Suprapubic skin (tissue), 4 donors: ENCODE data around the gene FAM53A.

Experiments used
- EP300 ChIP-seq: sonication (generic); formaldehyde crosslinking; IDR thresholded peaks from one replicate; pipeline ENCODE4 v1.6.1; 2017; ENCODE audit warnings: antibody characterized with exemption
- POLR2AphosphoS5 ChIP-seq, 3 donors: sonication (generic); formaldehyde crosslinking; IDR thresholded peaks; one replicate each; pipeline ENCODE4 v1.6.1; 2017; ENCODE audit warnings: antibody characterized with exemption in 3 of 3
- TF ChIP-seq, protein P1 (sequence below), 2 donors: fragments of 200-600 bp in 1 of 2; fragments of 450-650 bp in 1 of 2; sonication (generic) in 1 of 2; IDR thresholded peaks; one replicate each; pipeline ENCODE4 v1.5.1; 2016 to 2019; ENCODE audit warnings: antibody characterized with exemption in 2 of 2, mild to moderate bottlenecking in 1 of 2, moderate library complexity in 1 of 2

DNA sequence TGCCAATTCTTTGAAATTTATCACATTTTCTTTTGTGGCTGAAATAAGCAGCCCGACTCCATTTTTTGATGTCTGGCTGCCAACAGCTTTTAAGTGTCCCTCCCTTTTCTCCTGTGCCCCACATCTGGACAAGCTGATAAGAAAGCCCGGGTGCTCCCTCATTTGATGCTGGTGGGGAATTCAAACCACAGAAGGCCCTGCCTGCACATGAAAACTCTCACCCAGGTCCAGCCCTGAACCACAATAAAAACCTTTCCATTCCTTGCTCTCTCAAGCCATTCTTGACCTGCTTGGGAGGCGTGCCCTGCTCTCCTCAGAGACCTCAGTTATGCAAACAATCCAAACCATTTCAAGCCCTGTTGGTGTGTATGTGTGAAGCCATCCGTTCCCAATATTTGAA, 93.9 kb downstream of the FAM53A start:
- TF ChIP-seq, protein P1, sequence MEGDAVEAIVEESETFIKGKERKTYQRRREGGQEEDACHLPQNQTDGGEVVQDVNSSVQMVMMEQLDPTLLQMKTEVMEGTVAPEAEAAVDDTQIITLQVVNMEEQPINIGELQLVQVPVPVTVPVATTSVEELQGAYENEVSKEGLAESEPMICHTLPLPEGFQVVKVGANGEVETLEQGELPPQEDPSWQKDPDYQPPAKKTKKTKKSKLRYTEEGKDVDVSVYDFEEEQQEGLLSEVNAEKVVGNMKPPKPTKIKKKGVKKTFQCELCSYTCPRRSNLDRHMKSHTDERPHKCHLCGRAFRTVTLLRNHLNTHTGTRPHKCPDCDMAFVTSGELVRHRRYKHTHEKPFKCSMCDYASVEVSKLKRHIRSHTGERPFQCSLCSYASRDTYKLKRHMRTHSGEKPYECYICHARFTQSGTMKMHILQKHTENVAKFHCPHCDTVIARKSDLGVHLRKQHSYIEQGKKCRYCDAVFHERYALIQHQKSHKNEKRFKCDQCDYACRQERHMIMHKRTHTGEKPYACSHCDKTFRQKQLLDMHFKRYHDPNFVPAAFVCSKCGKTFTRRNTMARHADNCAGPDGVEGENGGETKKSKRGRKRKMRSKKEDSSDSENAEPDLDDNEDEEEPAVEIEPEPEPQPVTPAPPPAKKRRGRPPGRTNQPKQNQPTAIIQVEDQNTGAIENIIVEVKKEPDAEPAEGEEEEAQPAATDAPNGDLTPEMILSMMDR (IDR thresholded peaks at IDR 0.05), result no peak
- no peak for TF ChIP-seq EP300
- TF ChIP-seq POLR2AphosphoS5 (IDR thresholded peaks at IDR 0.05), result no peak
